GM12891 (cell line): Measurements from ENCODE around the gene SHC1. TPM values are rescaled to one million over a fixed set of nuclear protein-coding genes. Genes with fewer than 3 reads are reported as not detected.

Experiments used
- DNase-seq: peaks from one replicate; pipeline ENCODE4 v3.0.0; 2011; ENCODE audit warnings: low spot score; ENCODE audit not compliant: insufficient read length
- FAIRE-seq: peaks from 2 replicates; lab custom pipeline; 2011; peaks lifted over from hg19 to GRCh38; lab: Jason Lieb, UNC
- PAX5 ChIP-seq: IDR thresholded peaks from 2 replicates; pipeline ENCODE4 v1.6.1; 2011; ENCODE audit warnings: low read length, moderate library complexity, mild to moderate bottlenecking; ENCODE audit not compliant: insufficient read depth, severe bottlenecking
- POLR2A ChIP-seq: IDR thresholded peaks from 2 replicates; pipeline ENCODE4 v1.6.1; 2011; ENCODE audit warnings: low read depth, low read length, control low read depth
- POLR2AphosphoS5 ChIP-seq: IDR thresholded peaks from 2 replicates; pipeline ENCODE4 v1.6.1; 2011; ENCODE audit warnings: low read depth, low read length, control low read depth
- POU2F2 ChIP-seq: IDR thresholded peaks from 2 replicates; pipeline ENCODE4 v1.6.1; 2011; ENCODE audit warnings: low read depth, mild to moderate bottlenecking, control low read depth, low read length, moderate library complexity
- SPI1 ChIP-seq: IDR thresholded peaks from 2 replicates; pipeline ENCODE4 v1.6.1; 2011; ENCODE audit warnings: low read depth, low read length, control low read depth
- TAF1 ChIP-seq: IDR thresholded peaks from 2 replicates; pipeline ENCODE4 v1.6.1; 2011; ENCODE audit warnings: low read depth, low read length, control low read depth
- polyA plus RNA-seq: library from polyadenylated mRNA; unstranded; fragments of >200 nt; gene quantifications from one replicate; pipeline ENCODE4 v1.2.1, GENCODE V29; 2012; ENCODE audit warnings: low read depth, missing spikeins, inconsistent platforms; ENCODE audit not compliant: missing spikeins

Gene SHC1
- 16.1 TPM for polyA plus RNA-seq

- FAIRE-seq (no peak), DNase-seq (peak; percentile 75)
- TF ChIP-seq SPI1 (no peak), POLR2AphosphoS5 (no peak), PAX5 (no peak), POLR2A (no peak)
Measured at GRCh38 chr1:154970631-154971340, at the start of gene SHC1. TSS of gene SHC1 (minus strand) at chr1:154970747. CDS start at chr1:154970526, 221 bp downstream.

- FAIRE-seq = no peak
- TF ChIP-seq POLR2AphosphoS5 (no peak), POLR2A (no peak)
- DNase-seq = no peak
Measured at GRCh38 chr1:155019377-155020245, 49.1 kb upstream of the SHC1 start.

DNA sequence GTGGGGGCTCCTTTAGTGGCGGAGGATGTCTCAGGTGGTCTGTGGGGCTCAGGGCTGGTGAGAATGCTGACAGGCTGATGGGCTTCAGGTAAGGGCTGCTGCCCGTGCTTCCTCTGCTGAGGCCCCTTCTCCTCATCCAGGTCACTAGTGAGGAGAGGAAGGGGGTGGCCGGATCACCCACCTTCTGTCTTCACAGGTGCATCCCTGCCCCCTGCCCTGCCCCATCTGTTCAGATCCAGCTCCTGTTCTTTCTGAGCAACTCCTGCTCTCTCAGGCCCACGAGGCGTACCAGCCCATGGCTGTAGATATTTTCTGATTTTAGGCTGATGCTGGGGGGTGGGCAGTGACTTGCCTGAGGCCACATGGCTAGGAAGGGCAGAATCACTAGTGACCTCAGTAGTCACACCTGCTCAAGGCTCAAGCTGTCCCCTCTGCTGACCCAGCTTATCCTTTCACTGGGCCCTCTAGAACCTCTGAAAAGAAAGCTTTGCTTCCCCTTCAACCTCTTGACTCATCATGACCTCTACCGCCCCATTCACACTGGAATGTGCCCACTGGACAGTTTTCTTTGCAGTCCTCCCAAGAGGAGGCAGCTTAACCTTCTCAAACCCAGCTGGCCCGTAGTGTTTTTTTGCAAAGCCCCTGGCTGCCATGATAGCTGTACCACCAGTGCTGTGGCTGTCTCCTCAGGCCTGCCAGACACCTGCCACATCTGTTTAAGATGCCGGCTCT lies 48.2 kb upstream of the SHC1 start:
- FAIRE-seq (peak; percentile 67), DNase-seq (no peak)
- no peak for TF ChIP-seq PAX5
- no peak for TF ChIP-seq TAF1
- no peak for TF ChIP-seq POLR2A
- no peak for TF ChIP-seq POU2F2
- TF ChIP-seq SPI1 = no peak
- no peak for TF ChIP-seq POLR2AphosphoS5

- TF ChIP-seq POLR2A (no peak), TAF1 (no peak), SPI1 (no peak), POLR2AphosphoS5 (no peak), POU2F2 (no peak), PAX5 (no peak)
- DNase-seq (peak; percentile 72), FAIRE-seq (peak; percentile 45)
Measured at GRCh38 chr1:155017946-155018316, 47.4 kb upstream of the SHC1 start.

DNA sequence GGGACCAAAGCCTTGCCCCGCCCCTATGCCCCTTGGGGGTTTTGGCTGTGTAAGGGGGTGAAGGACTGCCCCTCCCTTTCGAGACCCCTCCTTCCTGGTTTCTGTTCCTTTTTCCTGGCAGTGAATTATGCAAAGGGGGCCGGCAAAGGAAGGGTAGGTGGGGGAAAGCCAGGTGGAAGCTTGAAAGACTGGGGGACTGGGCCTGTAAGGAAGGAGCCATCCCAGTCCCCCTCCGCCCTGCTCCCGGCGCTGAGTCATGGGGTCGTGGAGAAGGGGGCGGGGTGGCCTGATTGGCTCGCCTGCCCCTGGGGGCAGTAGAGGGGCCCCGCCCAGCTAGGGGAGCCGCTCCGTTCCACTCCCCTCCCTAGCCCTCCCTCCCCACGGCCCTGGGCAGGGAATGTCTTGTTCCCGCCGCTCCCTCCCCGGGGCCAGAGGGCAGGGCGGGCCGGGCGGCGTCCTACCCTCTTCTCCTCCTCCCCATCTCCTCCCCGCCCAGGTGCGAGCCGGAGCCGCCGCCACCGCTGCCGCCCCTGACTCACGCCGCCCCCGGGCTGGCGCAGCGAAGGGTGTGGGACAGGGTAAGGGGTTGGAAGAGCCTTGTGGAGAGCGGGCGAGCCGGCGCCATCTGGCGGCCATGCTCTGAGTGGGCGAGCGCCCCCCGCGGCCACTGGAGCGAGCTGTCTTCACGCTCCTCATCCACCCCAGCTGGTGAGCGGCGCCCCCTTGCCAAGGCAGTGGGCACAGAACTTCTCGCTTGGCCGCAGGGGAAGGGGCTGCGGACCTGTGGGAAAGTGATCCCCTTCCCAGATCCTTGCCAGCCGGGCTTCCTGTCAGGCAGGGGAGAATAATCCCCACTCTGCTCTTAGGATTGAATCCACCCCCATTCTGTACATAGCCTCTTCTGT lies 46.7 kb upstream of the SHC1 start:
- FAIRE-seq (peak; percentile 94), DNase-seq (peak; percentile 86)
- peak; percentile 92 for TF ChIP-seq POU2F2
- no peak for TF ChIP-seq TAF1
- no peak for TF ChIP-seq POLR2A
- peak; percentile 90 for TF ChIP-seq SPI1
- TF ChIP-seq PAX5 = peak; percentile 2

DNA sequence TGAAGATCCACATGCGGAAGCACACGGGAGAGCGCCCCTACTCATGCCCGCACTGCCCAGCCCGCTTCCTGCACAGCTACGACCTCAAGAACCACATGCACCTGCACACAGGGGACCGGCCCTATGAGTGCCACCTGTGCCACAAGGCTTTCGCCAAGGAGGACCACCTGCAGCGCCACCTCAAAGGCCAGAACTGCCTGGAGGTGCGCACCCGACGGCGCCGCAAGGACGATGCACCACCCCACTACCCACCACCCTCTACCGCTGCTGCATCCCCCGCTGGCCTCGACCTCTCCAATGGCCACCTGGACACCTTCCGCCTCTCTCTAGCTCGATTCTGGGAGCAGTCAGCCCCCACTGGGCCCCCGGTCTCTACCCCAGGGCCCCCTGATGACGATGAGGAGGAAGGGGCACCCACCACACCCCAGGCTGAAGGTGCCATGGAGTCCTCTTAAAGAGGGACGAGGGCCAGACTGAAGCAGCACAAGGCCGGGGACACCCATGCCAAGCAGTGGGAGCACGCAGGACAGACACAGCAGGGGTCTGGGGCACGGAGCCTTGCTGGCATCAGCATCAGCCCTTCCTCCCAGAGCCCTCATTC lies 45.8 kb upstream of the SHC1 start:
- DNase-seq = no peak
- peak; percentile 65 for FAIRE-seq
- no peak for TF ChIP-seq SPI1
- no peak for TF ChIP-seq POU2F2
- TF ChIP-seq PAX5 = no peak
- TF ChIP-seq TAF1 = no peak
- TF ChIP-seq POLR2AphosphoS5 = no peak
- no peak for TF ChIP-seq POLR2A

GRCh38 chr1:155015527-155016230 lies 45.1 kb upstream of the SHC1 start:
- TF ChIP-seq POLR2A = no peak
- TF ChIP-seq POLR2AphosphoS5 = no peak
- TF ChIP-seq TAF1 = no peak
- TF ChIP-seq SPI1 = no peak
- no peak for TF ChIP-seq POU2F2
- no peak for TF ChIP-seq PAX5
- DNase-seq = no peak
- no peak for FAIRE-seq
